ENCODE data around the gene SDHC.

- TF ChIP-seq EZH2 (IDR thresholded peaks at IDR 0.05) (no peak), POLR2AphosphoS5 (IDR thresholded peaks at IDR 0.05; ENCODE audit: borderline replicate concordance, low read depth, low read length) (no peak), FOXP2 (optimal IDR thresholded peaks at IDR 0.05; ENCODE audit: control extremely low read depth, extremely low read length, insufficient read depth) (no peak)
Measured at GRCh38 chr1:161285113-161285512, 29.1 kb upstream of the SDHC start.
